Measurements from ENCODE around the gene ASB13.

GRCh38 chr10:5670662-5671375 is 4.4 kb upstream of the ASB13 start:
- TF ChIP-seq POLR2AphosphoS5 (IDR thresholded peaks at IDR 0.05; ENCODE audit: low read depth, low read length) = no peak
- TF ChIP-seq SPI1 (IDR thresholded peaks at IDR 0.05; ENCODE audit: low read depth, low read length) = no peak
- TF ChIP-seq POLR2A (IDR thresholded peaks at IDR 0.05; ENCODE audit: low read depth, low read length) = no peak
- no peak for TF ChIP-seq TAF1 (IDR thresholded peaks at IDR 0.05; ENCODE audit: low read depth, low read length)
- TF ChIP-seq POU2F2 (IDR thresholded peaks at IDR 0.05; ENCODE audit: low read depth, low read length) = no peak
- no peak for TF ChIP-seq PAX5 (IDR thresholded peaks at IDR 0.05; ENCODE audit: insufficient read depth, low read length, severe bottlenecking)

All from GM12891 (cell line).